HAP-1 (cell line): ENCODE measurements around the gene NUP210.

Source experiments
- DNase-seq, 2 experiments: peaks; one replicate each; pipeline ENCODE4 v3.0.0-alpha.2; 2016 to 2020; ENCODE audit warnings: low spot score in 2 of 2
- H3K27me3 ChIP-seq: fragments of 250-450 bp; sonication (Bioruptor Pico); 2 replicates; pipeline ENCODE4 v1.5.1; 2020; ENCODE audit warnings: low read depth, mild to moderate bottlenecking, moderate library complexity
- H3K36me3 ChIP-seq: fragments of 250-450 bp; sonication (Bioruptor Pico); replicated peaks from 2 replicates; pipeline ENCODE4 v1.5.1; 2020; ENCODE audit warnings: mild to moderate bottlenecking
- H3K4me1 ChIP-seq: fragments of 250-450 bp; sonication (Bioruptor Pico); 2 replicates; pipeline ENCODE4 v1.5.1; 2020; ENCODE audit warnings: mild to moderate bottlenecking
- H3K4me3 ChIP-seq: fragments of 250-450 bp; sonication (Bioruptor Pico); 2 replicates; pipeline ENCODE4 v1.5.1; 2020; ENCODE audit warnings: mild to moderate bottlenecking, moderate library complexity
- H3K9me3 ChIP-seq: fragments of 250-450 bp; sonication (Bioruptor Pico); 2 replicates; pipeline ENCODE4 v1.5.1; 2020; ENCODE audit warnings: mild to moderate bottlenecking, moderate library complexity
- in situ Hi-C: fragments of 300-500 bp; cut with MboI; formaldehyde crosslinking; loops from 3 replicates; pipeline ENCODE4 v1.14.3; 2020; ENCODE audit warnings: low sequenced_read_pairs, inconsistent platforms, mixed read lengths

The NUP210 gene

GRCh38 chr3:13317596-13318320 is 102.4 kb downstream of the NUP210 start:
- in situ Hi-C loops: no loop called here
- no peak for DNase-seq
- peaks cover 83% of the 10 kb centered on the region for H3K36me3 ChIP-seq

GRCh38 chr3:13316603-13317002 is 103.5 kb downstream of the NUP210 start:
- H3K36me3 ChIP-seq: peaks cover 72% of the 10 kb centered on the region
- DNase-seq: no peak
- no peaks in the 10 kb centered on the region for H3K27me3 ChIP-seq
- H3K9me3 ChIP-seq: no peaks in the 10 kb centered on the region
- no peaks in the 10 kb centered on the region for H3K4me1 ChIP-seq
- in situ Hi-C loops: no loop called here
- no peak overlapping the region for H3K4me3 ChIP-seq

More at GRCh38 chr3:13317596-13318320, 102.4 kb downstream of the NUP210 start:
- no peaks in the 10 kb centered on the region for H3K9me3 ChIP-seq
- H3K4me1 ChIP-seq: no peaks in the 10 kb centered on the region
- no peak overlapping the region for H3K4me3 ChIP-seq
- no peaks in the 10 kb centered on the region for H3K27me3 ChIP-seq

- in situ Hi-C loops: no loop called here
- no peak overlapping the region for H3K4me3 ChIP-seq
- H3K36me3 ChIP-seq: peaks cover 65% of the 10 kb centered on the region
- no peaks in the 10 kb centered on the region for H3K4me1 ChIP-seq
- no peak for DNase-seq
- H3K27me3 ChIP-seq: no peaks in the 10 kb centered on the region
- H3K9me3 ChIP-seq: no peaks in the 10 kb centered on the region
These were observed 105.2 kb downstream of the NUP210 start for GRCh38 chr3:13314877-13315276.

GRCh38 chr3:13313813-13314212 is 106.3 kb downstream of the NUP210 start:
- Histone ChIP-seq H3K4me1 (no peaks in the 10 kb centered on the region), H3K27me3 (no peaks in the 10 kb centered on the region), H3K4me3 (no peak overlapping the region), H3K9me3 (no peaks in the 10 kb centered on the region), H3K36me3 (peaks cover 54% of the 10 kb centered on the region)
- no peak for DNase-seq
- in situ Hi-C loops: no loop called here

GRCh38 chr3:13309004-13309403 is 111.1 kb downstream of the NUP210 start:
- Histone ChIP-seq H3K36me3 (peaks cover 6% of the 10 kb centered on the region), H3K4me3 (no peak overlapping the region)
- in situ Hi-C loops: no loop called here

GRCh38 chr3:13308380-13308801 is 111.7 kb downstream of the NUP210 start:
- Histone ChIP-seq H3K27me3 (no peaks in the 10 kb centered on the region), H3K4me3 (no peak overlapping the region), H3K4me1 (no peaks in the 10 kb centered on the region), H3K36me3 (no peaks in the 10 kb centered on the region), H3K9me3 (no peaks in the 10 kb centered on the region)
- in situ Hi-C loops: no loop called here
- peak; percentile 30 to 66 for DNase-seq

More at GRCh38 chr3:13309004-13309403, 111.1 kb downstream of the NUP210 start:
- H3K27me3 ChIP-seq: no peaks in the 10 kb centered on the region
- no peaks in the 10 kb centered on the region for H3K4me1 ChIP-seq
- H3K9me3 ChIP-seq: no peaks in the 10 kb centered on the region
- DNase-seq: no peak

- Histone ChIP-seq H3K27me3 (no peaks in the 10 kb centered on the region), H3K9me3 (no peaks in the 10 kb centered on the region), H3K4me3 (no peak overlapping the region), H3K36me3 (no peaks in the 10 kb centered on the region), H3K4me1 (no peaks in the 10 kb centered on the region)
- no peak for DNase-seq
- in situ Hi-C loops: no loop called here
These were observed 113.1 kb downstream of the NUP210 start for GRCh38 chr3:13307041-13307440.

- no peak overlapping the region for H3K4me3 ChIP-seq
- DNase-seq: no peak
- no peaks in the 10 kb centered on the region for H3K9me3 ChIP-seq
- H3K4me1 ChIP-seq: no peaks in the 10 kb centered on the region; the same call in 1 of the 2 replicates
- no peaks in the 10 kb centered on the region for H3K36me3 ChIP-seq
- H3K27me3 ChIP-seq: no peaks in the 10 kb centered on the region
- in situ Hi-C loops: no loop called here
These were observed 114.5 kb downstream of the NUP210 start for GRCh38 chr3:13305623-13306022.

GRCh38 chr3:13303410-13303809 is 116.7 kb downstream of the NUP210 start:
- Histone ChIP-seq H3K4me1 (no peaks in the 10 kb centered on the region; the same call in 1 of the 2 replicates), H3K9me3 (no peaks in the 10 kb centered on the region), H3K4me3 (no peak overlapping the region), H3K36me3 (no peaks in the 10 kb centered on the region), H3K27me3 (no peaks in the 10 kb centered on the region)
- DNase-seq: no peak
- in situ Hi-C loops: no loop called here

GRCh38 chr3:13301286-13301987 is 118.7 kb downstream of the NUP210 start:
- no peaks in the 10 kb centered on the region for H3K9me3 ChIP-seq
- H3K4me1 ChIP-seq: no peaks in the 10 kb centered on the region; the same call in 1 of the 2 replicates
- peak; percentile 38 to 71 for DNase-seq
- peaks cover 8% of the 10 kb centered on the region; the same call in 1 of the 2 replicates for H3K27me3 ChIP-seq
- H3K4me3 ChIP-seq: no peak overlapping the region
- no peaks in the 10 kb centered on the region for H3K36me3 ChIP-seq
- in situ Hi-C loops: no loop called here

- in situ Hi-C loops: no loop called here
- no peaks in the 10 kb centered on the region; the same call in 1 of the 2 replicates for H3K4me1 ChIP-seq
- DNase-seq: no peak
These were observed 119.4 kb downstream of the NUP210 start for GRCh38 chr3:13300546-13301285.

GRCh38 chr3:13299531-13300155 is 120.5 kb downstream of the NUP210 start:
- in situ Hi-C loops: no loop called here
- H3K4me1 ChIP-seq: no peaks in the 10 kb centered on the region; the same call in 1 of the 2 replicates
- H3K4me3 ChIP-seq: no peak overlapping the region
- no peak for DNase-seq
- no peaks in the 10 kb centered on the region for H3K9me3 ChIP-seq
- peaks cover 10% of the 10 kb centered on the region; the same call in 1 of the 2 replicates for H3K27me3 ChIP-seq
- H3K36me3 ChIP-seq: no peaks in the 10 kb centered on the region

More at GRCh38 chr3:13300546-13301285, 119.4 kb downstream of the NUP210 start:
- Histone ChIP-seq H3K27me3 (peaks cover 8% of the 10 kb centered on the region; the same call in 1 of the 2 replicates), H3K4me3 (no peak overlapping the region), H3K36me3 (no peaks in the 10 kb centered on the region), H3K9me3 (no peaks in the 10 kb centered on the region)

GRCh38 chr3:13296662-13297061 is 123.5 kb downstream of the NUP210 start:
- in situ Hi-C loops: no loop called here
- Histone ChIP-seq H3K27me3 (peaks cover 13% of the 10 kb centered on the region; the same call in 1 of the 2 replicates), H3K36me3 (no peaks in the 10 kb centered on the region), H3K9me3 (no peaks in the 10 kb centered on the region), H3K4me1 (no peaks in the 10 kb centered on the region; the same call in 1 of the 2 replicates), H3K4me3 (no peak overlapping the region)
- no peak for DNase-seq
